HT-29 (cell line): ENCODE measurements around the gene HAUS6. TPM values are rescaled to one million over a fixed set of nuclear protein-coding genes. Genes with fewer than 3 reads are reported as not detected.
"Not testable (repeated sequence)": the region's sequence is repeated elsewhere in the genome, so short reads cannot be mapped to it uniquely, and the experiment has no call there.

ENCODE experiments used
- DNase-seq: peaks from one replicate; pipeline ENCODE4 v3.0.0-alpha.2; 2015; ENCODE audit warnings: low spot score
- small RNA-seq: library from RNA; depleted of rRNA; stranded (forward); fragments of <200 nt; gene quantifications from one replicate; pipeline ENCODE3, GENCODE V24; 2014
- total RNA-seq: library from RNA; depleted of rRNA; stranded (reverse); fragments of >200 nt; shearing (Covaris generic); gene quantifications from 2 replicates; pipeline ENCODE4 v1.2.3, GENCODE V29; 2014; rRNA removed

HAUS6 gene
- total RNA-seq, 1 experiment from 2014 or later: 9.8 TPM

DNA sequence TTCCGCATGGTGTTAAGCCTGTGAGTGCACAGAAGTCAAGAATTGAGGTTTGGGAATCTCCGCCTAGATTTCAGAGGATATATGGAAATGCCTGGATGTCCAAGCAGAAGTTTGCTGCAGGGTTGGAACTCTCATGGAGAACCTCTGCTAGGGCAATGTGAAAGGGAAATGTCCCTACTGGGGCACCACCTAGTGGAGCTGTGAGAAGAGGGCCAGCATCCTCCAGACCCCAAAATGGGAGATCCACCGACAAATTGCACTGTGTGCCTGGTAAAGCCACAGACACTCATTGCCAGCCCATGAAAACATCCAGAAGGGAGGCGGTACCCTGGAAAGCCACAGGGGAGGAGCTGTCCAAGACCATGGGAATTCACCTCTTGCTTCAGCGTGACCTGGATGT lies 66.1 kb downstream of the HAUS6 start:
- DNase-seq: no peak

DNA sequence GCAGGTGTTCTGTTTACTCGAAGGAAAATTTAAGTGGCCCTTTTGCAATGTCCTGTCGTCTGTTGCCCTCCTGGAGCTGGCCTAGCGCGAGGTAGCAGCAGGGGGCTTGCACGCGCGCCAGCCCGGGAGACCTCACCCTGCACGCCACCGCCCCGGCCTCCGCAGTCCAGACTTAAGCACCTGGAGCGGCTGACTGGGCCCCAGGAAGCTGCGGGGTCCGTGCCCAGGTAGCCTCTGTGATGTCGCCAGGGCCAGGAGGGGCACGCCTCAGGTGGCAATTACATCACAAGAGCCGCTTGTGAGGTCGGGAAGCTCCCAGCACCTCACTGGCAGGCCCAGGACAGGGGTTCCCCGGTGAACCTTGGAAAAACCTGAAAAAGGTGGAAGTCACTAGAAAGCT lies 69.7 kb downstream of the HAUS6 start, which contains the start of gene SAXO1:
TSS of gene SAXO1 (minus strand) at position 195 of the 400 bp plus-strand sequence. CDS start 301 bp downstream, outside the sequence.
- no peak for DNase-seq

DNA sequence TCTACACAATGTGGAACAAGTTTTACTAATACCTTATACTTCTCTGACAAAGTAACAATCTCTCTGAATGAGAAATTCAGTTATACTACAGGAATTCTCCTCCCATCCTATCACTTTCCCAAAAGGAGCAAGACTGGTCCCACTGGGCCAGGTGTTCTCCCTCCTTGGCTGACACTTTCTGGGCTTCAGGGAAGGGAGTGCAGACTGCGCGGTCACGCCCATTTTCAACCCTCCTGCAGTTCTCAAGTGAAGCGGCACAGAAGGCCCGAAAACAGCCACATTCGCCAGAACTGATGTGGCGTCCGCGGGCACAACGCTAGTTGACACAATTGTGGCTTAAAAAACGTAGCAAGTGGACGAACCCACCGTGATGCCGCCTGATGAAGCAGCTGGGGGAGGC lies 70.3 kb downstream of the HAUS6 start:
- DNase-seq: no peak

DNA sequence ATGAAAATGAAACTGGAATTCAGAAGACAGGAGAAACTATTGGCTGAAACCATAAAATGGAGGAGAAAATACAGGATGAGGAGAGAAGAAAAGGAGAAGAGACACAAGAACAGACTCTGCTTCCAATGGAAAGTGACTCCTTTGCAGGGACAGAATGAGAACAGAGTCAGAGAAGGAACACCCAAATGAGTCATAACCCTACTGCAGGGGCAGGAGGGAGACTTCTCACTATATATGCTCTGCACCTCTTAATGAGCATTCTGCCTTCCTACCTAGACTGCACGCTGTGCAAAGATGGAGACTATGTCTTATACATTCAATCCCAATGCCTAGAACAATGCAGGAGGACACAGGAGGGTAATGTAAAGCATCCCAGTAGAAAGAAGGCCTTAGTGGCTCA lies 71.8 kb downstream of the HAUS6 start:
- no peak for DNase-seq

DNA sequence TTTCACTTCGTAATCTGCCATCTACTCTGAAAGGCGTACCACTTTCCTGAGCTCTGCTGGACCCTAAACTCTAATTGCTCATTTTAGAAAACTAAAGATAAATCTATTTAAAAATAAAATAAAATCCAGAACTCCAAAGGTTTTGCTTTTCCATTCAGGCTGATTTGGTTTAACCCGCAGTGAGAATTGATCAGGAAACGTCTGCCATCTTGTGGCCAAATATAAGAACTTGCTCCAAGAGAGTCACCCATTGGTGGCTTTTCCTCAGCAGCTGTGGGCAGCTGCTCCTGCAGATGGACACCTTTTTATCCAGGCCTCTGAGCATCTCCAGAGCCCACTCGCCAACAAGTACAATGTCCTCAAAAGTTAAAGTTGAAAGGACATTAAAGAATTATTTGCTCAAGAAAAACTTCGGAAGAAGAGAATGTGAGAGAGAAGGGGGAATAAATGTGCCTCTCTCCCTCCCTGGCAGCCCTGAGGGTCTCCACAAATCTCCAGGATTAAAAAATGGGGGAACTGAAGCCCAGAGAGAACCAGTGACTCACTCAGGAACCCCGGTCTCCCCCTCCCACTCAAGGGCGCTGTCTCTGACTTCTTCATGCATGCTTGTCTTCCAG lies 73.8 kb downstream of the HAUS6 start:
- peak; percentile 66 for DNase-seq

DNA sequence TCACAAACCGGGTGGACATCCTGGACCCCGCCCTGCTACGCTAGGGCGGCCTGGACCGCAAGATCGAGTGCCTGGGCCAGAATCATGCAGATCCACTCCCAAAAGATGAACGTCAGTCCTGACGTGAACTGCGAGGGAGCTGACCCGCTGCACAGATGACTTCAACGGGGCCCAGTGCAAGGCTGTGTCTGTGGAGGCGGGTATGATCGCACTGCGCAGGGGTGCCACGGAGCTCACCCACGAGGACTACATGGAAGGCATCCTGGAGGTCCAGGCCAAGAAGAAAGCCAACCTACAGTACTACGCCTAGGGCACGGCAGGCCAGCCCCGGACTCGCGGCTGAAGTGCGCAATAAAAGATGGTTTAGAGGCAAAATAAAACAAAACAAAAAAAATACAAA lies 74.9 kb downstream of the HAUS6 start:
- no peak for DNase-seq

DNA sequence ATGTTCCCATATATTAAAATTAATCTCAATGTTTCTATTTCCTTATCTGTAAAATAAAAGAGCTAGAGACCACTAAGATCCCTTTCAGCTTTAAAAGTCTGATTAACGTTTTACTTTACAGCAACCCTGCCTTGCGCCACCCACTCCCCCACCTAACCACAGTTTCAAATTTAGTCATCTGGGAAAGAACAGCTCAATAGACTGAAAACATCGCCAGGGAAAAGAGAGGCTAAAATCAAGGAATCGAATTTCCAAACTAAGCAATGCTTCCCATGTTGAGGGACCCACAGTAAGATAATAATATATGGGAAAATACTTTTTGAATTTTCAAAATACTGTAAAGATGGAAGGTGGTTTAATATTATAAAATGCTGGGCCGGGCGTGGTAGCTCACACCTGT lies 76.3 kb downstream of the HAUS6 start:
- no peak for DNase-seq

DNA sequence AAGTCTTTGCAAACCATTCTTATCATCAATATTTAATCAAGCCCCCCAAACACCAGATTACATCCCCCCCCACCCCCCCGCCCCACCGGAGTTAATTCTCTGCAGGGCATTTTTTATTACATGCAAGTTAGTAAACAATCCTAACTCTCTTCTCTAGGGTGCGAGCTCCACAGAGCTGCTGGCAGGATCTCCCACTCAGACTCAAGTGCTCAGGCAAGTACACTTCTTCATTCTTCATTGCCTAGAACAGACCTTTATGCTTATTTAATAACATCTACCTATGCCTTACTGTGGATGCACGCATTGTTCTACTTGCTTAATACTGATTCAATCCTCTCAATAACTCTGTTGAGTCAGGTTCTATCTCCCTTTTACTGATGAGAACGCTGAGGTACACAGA lies 79.6 kb downstream of the HAUS6 start:
- no peak for DNase-seq

DNA sequence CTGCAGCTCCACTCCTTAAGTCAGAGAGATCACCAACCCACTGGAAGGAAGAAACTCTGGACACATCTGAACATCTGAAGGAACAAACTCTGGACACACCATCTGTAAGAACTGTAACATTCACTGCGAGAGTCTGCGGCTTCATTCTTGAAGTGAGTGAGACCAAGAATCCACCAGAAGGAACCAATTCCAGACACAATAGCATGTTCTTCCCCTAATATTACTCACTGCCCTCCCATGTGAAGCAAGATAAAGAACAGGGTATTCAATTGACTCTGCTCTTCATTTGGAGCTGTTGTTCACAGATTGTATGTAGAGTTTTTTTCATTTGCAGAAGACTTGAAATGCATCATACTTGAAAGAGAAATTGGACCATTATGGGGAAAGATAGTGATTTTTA lies 80.5 kb downstream of the HAUS6 start:
- no peak for DNase-seq

DNA sequence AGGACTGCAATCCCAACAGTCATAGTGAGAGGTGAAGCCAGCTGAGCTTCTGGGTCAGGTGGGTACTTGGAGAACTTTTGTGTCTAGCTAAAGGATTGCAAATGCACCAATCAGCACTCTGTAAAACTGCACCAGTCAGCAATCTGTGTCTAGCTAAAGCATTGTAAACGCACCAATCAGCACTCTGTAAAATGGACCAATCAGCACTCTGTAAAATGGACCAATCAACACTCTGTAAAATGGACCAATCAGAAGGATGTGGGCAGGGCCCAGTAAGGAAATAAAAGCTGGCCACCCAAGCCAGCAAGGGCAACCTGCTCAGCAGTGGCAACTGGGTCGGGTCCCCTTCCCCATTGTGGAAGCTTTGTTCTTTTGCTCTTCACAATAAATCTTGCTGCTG lies 81.1 kb downstream of the HAUS6 start:
- not testable (repeated sequence) for DNase-seq

DNA sequence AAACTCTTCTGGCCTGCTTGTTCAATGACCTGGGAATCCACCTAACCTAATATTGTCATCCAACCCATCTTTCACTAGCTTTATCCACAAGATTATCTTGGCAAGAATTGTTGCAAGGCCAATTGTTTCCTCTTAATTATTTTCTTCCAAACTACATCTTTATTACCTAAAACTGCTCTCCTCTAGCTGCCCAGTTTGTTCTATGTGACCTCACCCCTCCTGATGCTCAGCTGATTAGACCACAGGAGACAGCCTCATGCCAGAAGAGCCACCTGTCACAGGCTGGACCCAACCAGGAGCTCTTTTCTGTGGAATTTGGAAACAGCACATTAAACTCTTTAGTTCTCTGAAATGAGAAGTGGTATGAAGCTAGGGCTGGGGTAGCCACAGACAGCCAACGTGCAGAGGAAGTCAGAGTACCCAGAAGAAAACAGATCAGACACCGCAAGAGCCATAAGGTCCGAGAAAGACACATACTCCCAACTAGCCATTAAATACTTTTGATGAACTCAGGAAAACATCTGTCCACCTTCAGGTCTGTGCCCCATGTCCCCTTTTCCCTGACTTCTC lies 81.7 kb downstream of the HAUS6 start:
- no peak for DNase-seq

DNA sequence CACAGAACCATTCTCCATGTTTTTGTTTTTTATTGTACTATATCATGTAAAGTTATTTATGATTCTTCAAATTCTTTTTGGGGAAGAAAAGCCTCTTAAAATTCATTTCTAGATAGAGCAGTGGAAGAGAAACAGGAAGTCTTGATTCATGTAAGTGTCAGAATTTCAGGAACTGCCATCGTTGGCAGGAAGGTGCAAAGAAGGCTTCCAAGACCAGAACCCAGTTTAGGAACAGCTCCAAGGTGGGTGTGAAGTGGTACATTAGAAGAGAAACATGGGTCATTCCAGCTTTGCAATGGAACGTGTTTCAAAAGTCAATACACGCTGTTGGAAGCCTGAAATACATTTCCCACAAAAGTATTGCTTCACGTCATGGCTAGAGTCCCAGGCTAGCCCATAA lies 84.5 kb downstream of the HAUS6 start:
- DNase-seq: no peak

DNA sequence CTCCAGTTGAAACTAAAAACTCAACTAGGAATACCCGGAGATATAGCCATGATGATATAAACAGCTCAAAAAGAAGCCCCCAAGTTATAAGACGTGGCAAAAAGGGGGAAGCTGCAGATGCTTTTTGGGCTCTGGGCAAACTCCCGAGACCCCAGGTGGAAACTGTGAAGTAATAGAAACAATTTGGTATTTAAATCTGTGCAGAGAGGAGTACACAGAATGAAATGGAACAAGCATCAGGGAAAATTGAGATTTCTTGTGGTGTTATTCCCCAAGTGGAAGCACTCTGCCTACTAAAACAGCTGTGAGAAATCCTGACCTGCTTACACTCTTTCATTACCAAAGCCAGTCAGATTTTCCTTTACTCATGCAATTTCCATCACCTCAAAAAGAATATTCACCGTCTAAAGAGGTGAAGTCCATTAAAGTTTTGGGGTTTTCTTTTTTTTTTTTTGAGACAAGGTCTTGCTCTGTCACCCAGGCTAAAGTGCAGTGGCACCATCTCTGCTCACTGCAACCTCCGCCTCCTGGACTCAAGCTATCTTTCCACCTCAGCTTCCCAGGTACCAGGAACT lies 93.2 kb downstream of the HAUS6 start:
- no peak for DNase-seq

Small RNAs within 50 kb of the gene (small RNA-seq; reads per million reads assigned to genes)
- gene RF00019 (not detected), gene RNU6-264P (not detected), gene SCARNA8 (9.1 reads per million, percentile 87 among the genes with 10 or more reads in this experiment)

Other genes with a start within 250 kb of the HAUS6 start
- gene SAXO1, start 69.7 kb downstream of the HAUS6 start, total RNA-seq: not detected in 2 replicates
- gene RRAGA, start 53.5 kb downstream of the HAUS6 start, total RNA-seq: 16.9 and 23.1 TPM in 2 replicates
- 7.2 and 8.9 TPM in 2 replicates for gene PLIN2, start 24.6 kb upstream of the HAUS6 start, total RNA-seq
- gene DENND4C, start 127.8 kb upstream of the HAUS6 start, total RNA-seq: 28.1 and 40.2 TPM in 2 replicates